Subcutaneous adipose tissue (tissue), 4 donors: ENCODE measurements around the gene ECI2. TPM values are rescaled to one million over a fixed set of nuclear protein-coding genes. Genes with fewer than 3 reads are reported as not detected.

ENCODE experiments used
- total RNA-seq, 4 donors: library from RNA; depleted of rRNA; stranded (reverse); fragments of >200 nt; gene quantifications; one replicate each; pipeline ENCODE4 v1.1.0, GENCODE V29; 2016
- TF ChIP-seq, protein P1 (sequence below): fragments of 450-650 bp; IDR thresholded peaks from one replicate; pipeline ENCODE4 v1.5.1; 2016; ENCODE audit warnings: low read depth, mild to moderate bottlenecking, control low read depth, antibody characterized with exemption, moderate library complexity

ECI2 gene
- total RNA-seq, 4 donors from 2014 or later, result 57.3 to 102 (median 75.8) TPM

GRCh38 chr6:4163408-4164116 lies 28.2 kb upstream of the ECI2 start:
- TF ChIP-seq, protein P1, sequence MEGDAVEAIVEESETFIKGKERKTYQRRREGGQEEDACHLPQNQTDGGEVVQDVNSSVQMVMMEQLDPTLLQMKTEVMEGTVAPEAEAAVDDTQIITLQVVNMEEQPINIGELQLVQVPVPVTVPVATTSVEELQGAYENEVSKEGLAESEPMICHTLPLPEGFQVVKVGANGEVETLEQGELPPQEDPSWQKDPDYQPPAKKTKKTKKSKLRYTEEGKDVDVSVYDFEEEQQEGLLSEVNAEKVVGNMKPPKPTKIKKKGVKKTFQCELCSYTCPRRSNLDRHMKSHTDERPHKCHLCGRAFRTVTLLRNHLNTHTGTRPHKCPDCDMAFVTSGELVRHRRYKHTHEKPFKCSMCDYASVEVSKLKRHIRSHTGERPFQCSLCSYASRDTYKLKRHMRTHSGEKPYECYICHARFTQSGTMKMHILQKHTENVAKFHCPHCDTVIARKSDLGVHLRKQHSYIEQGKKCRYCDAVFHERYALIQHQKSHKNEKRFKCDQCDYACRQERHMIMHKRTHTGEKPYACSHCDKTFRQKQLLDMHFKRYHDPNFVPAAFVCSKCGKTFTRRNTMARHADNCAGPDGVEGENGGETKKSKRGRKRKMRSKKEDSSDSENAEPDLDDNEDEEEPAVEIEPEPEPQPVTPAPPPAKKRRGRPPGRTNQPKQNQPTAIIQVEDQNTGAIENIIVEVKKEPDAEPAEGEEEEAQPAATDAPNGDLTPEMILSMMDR, result no peak

GRCh38 chr6:4162370-4162769 lies 27.0 kb upstream of the ECI2 start:
- TF ChIP-seq, protein P1, result no peak

GRCh38 chr6:4159491-4159890 lies 24.1 kb upstream of the ECI2 start:
- TF ChIP-seq, protein P1, result no peak

DNA sequence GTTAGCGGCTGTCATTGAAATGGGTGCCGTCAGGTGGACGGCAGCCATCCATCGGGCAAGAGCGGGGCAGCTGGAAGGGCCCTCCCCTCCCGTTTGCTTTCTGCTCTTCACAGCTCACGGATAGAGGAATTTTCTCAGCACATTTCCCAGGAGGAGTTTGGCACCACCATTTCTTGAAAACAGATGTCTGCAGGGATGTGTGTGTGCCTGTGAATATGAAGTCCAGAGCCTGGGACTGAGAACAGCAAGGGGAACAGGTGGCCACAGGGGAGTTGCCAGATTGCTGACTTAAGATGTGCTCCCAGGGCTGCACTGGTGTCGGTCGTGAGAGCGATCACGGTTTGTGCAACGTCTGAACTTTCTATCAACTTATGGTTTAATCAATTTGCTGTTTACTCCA lies 22.1 kb upstream of the ECI2 start:
- TF ChIP-seq, protein P1, result no peak

DNA sequence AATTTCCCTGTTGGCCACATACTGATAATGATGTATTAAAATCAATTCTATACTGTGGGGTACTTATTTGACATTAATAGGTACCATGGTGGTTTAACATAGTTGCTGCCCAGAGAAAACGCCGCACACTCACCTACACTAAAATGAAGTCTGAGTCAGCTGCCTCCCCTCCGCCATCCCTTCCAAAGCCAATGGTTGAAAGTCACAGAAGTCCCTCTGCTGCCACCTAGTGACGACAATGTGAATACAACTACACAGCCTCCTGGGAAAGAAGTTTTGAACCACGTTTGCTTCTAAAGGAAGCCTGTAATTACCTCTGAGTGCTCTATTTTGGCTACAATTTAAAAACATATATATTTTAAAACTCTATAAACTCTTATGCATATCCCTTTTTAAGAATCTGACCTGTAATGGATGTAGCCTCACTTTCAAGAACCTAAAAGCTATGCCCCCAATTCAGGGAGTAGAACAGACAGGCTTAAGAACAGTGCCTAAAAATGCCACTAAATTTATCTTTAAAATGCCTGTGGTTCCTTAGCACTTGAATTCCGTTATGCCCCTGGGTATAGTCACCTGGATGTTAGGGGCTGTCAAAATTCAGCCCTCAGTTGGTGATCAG lies 20.6 kb upstream of the ECI2 start:
- TF ChIP-seq, protein P1, result no peak

DNA sequence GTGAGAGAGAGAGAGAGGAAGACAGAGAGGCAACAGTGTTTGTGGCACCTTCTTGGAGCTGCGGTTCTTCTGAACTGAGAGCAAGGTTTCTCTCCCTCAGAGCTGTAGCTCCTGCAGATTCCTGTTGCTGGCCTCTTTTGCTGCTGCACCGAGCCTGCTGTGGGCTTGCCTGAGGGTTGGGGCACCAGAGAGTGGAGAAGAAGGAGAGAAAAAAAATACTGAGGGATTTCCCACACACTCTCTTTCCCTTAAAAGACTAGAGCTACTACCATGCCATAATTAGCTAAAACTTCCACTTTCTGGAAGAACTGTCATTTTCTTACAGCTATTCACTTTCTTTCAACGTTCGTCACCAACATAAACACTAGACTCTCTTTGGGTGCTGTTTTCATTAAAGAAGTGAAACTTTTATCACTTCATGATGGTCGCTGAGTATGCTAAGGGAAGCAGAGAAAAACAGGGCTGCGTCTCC lies 18.2 kb upstream of the ECI2 start:
- TF ChIP-seq, protein P1, result no peak

DNA sequence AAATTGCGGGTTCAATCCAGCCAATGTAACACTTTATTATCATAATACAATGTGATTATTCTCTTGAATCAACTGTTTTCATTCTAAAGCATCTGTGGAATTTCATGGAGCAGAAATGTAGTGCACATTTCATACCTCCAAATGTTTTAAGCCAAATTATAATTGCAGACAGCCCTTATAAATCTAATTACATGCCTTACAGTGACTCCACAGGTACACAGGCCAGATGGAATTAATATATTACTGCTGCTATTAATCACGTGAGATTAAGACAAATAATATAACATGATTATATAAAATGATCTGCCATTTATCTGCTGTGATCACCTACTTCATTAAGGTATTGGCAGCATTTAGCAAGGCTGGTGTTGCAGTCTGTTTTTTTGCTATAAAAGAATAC lies 9.7 kb upstream of the ECI2 start:
- TF ChIP-seq, protein P1, result no peak
